GM18511 (cell line): ENCODE results near the gene CCDC142.

Experiments
- ATAC-seq: cut with Tn5 transposase; IDR thresholded peaks from one replicate; pipeline ENCODE4 v1.9.1; 2021; ENCODE audit warnings: mild to moderate bottlenecking, moderate library complexity; ENCODE audit not compliant: unreplicated experiment

CCDC142 gene

GRCh38 chr2:74482801-74483674 lies at the start of gene CCDC142, which contains the start of gene TTC31:
Gene CCDC142 (minus strand): TSS chr2:74482998. CDS start chr2:74482837, 161 bp downstream.
Gene TTC31 (plus strand): TSS chr2:74483081. CDS start chr2:74483096, 15 bp downstream.
- ATAC-seq = peak; percentile 95

- ATAC-seq = no peak
These were observed 49.4 kb upstream of the CCDC142 start for GRCh38 chr2:74532222-74532621.

GRCh38 chr2:74531666-74532065 lies 48.9 kb upstream of the CCDC142 start:
- ATAC-seq = no peak

GRCh38 chr2:74530239-74531187 lies 47.7 kb upstream of the CCDC142 start:
- ATAC-seq = peak; percentile 33

GRCh38 chr2:74529357-74530238 lies 46.8 kb upstream of the CCDC142 start, which contains the start of the genes AUP1 and HTRA2:
Gene AUP1 (minus strand): TSS chr2:74529706. CDS start chr2:74529629, 77 bp downstream.
Gene HTRA2 (plus strand): TSS chr2:74529933. CDS start chr2:74530007, 74 bp downstream.
- ATAC-seq = peak; percentile 86

GRCh38 chr2:74528600-74529356 lies 46.0 kb upstream of the CCDC142 start:
- peak; percentile 6 for ATAC-seq

- ATAC-seq = no peak
These were observed 44.9 kb upstream of the CCDC142 start for GRCh38 chr2:74527741-74528140.

GRCh38 chr2:74526649-74527230 lies 43.9 kb upstream of the CCDC142 start:
- ATAC-seq = no peak

- ATAC-seq = no peak
These were observed 43.2 kb upstream of the CCDC142 start, which contains the start of gene DQX1 for GRCh38 chr2:74525717-74526648. Gene DQX1 (minus strand): TSS chr2:74526231. CDS start chr2:74525729, 502 bp downstream.

GRCh38 chr2:74524955-74525716 lies 42.3 kb upstream of the CCDC142 start:
- ATAC-seq = no peak

- no peak for ATAC-seq
These were observed 41.2 kb upstream of the CCDC142 start for GRCh38 chr2:74524005-74524404.

GRCh38 chr2:74522516-74522915 lies 39.7 kb upstream of the CCDC142 start:
- no peak for ATAC-seq

GRCh38 chr2:74516650-74517049 lies 33.9 kb upstream of the CCDC142 start:
- ATAC-seq = no peak

GRCh38 chr2:74515981-74516633 lies 33.3 kb upstream of the CCDC142 start:
- peak; percentile 63 for ATAC-seq

- ATAC-seq = no peak
These were observed 32.6 kb upstream of the CCDC142 start for GRCh38 chr2:74515271-74515980.
